Measurements from ENCODE around the gene COPS7A.

COPS7A gene

GRCh38 chr12:6770600-6770999, 46.8 kb downstream of the COPS7A start:
- no peak for DNase-seq

- DNase-seq = no peak
Measured at GRCh38 chr12:6771091-6771495, 47.2 kb downstream of the COPS7A start.

- DNase-seq = no peak
Measured at GRCh38 chr12:6771509-6772330, 47.9 kb downstream of the COPS7A start.

GRCh38 chr12:6772331-6772695, 48.5 kb downstream of the COPS7A start, which contains the start of gene LAG3:
LAG3 (plus strand) TSS chr12:6772520; CDS start chr12:6772853, 333 bp downstream.
- DNase-seq = no peak

GRCh38 chr12:6772726-6773589, 49.1 kb downstream of the COPS7A start:
- DNase-seq = no peak

- DNase-seq = no peak
Measured at GRCh38 chr12:6773590-6774351, 49.9 kb downstream of the COPS7A start.

- no peak for DNase-seq
Measured at GRCh38 chr12:6774499-6775062, 50.7 kb downstream of the COPS7A start.

- no peak for DNase-seq
Measured at GRCh38 chr12:6775185-6776174, 51.6 kb downstream of the COPS7A start.

GRCh38 chr12:6777386-6777785, 53.5 kb downstream of the COPS7A start:
- DNase-seq = no peak

- no peak for DNase-seq
Measured at GRCh38 chr12:6778217-6778573, 54.3 kb downstream of the COPS7A start.

- peak; percentile 97 for DNase-seq
Measured at GRCh38 chr12:6778574-6779550, 55.0 kb downstream of the COPS7A start.

- no peak for DNase-seq
Measured at GRCh38 chr12:6779708-6780432, 56.0 kb downstream of the COPS7A start.

GRCh38 chr12:6780573-6780972, 56.7 kb downstream of the COPS7A start:
- DNase-seq = no peak

All from NCI-H69 (cell line).